ENCODE results near the gene ENTPD8.

ENTPD8 gene

GRCh38 chr9:137462986-137463930, 22.1 kb upstream of the ENTPD8 start:
- no peak for DNase-seq (ENCODE audit: low spot score)
- no peak for TF ChIP-seq CTCF (IDR thresholded peaks at IDR 0.05; ENCODE audit: extremely low read depth, missing control alignments)

- no peak for DNase-seq (ENCODE audit: low spot score)
- TF ChIP-seq CTCF (IDR thresholded peaks at IDR 0.05; ENCODE audit: extremely low read depth, missing control alignments) = no peak
Observed at GRCh38 chr9:137462396-137462985, 21.3 kb upstream of the ENTPD8 start.

- DNase-seq (ENCODE audit: low spot score) = peak; percentile 94
- TF ChIP-seq CTCF (IDR thresholded peaks at IDR 0.05; ENCODE audit: extremely low read depth, missing control alignments) = no peak
Observed at GRCh38 chr9:137461663-137462395, 20.7 kb upstream of the ENTPD8 start.

GRCh38 chr9:137461316-137461662, 20.1 kb upstream of the ENTPD8 start:
- no peak for TF ChIP-seq CTCF (IDR thresholded peaks at IDR 0.05; ENCODE audit: extremely low read depth, missing control alignments)
- DNase-seq (ENCODE audit: low spot score) = no peak

GRCh38 chr9:137460363-137461315, 19.5 kb upstream of the ENTPD8 start:
- no peak for DNase-seq (ENCODE audit: low spot score)
- no peak for TF ChIP-seq CTCF (IDR thresholded peaks at IDR 0.05; ENCODE audit: extremely low read depth, missing control alignments)

- no peak for TF ChIP-seq CTCF (IDR thresholded peaks at IDR 0.05; ENCODE audit: extremely low read depth, missing control alignments)
- DNase-seq (ENCODE audit: low spot score) = peak; percentile 39
Observed at GRCh38 chr9:137459601-137460362, 18.6 kb upstream of the ENTPD8 start.

Data from GM20000 (cell line).